MM.1S (cell line): ENCODE measurements around the gene OSBPL5.

Experiments used
- DNase-seq: peaks from one replicate; pipeline ENCODE4 v3.0.0-alpha.2; 2015
- H2AFZ ChIP-seq: fragments of 300-600 bp; sonication (generic); 2 replicates; pipeline ENCODE4 v1.6.0; 2016; ENCODE audit warnings: antibody characterized with exemption, low read length
- H3F3A ChIP-seq: fragments of 300-600 bp; sonication (generic); 2 replicates; pipeline ENCODE4 v1.6.1; 2016; ENCODE audit warnings: mild to moderate bottlenecking, antibody characterized with exemption, low read length, moderate library complexity, mixed read lengths; ENCODE audit not compliant: insufficient read depth
- H3K27ac ChIP-seq: fragments of 300-600 bp; sonication (generic); 2 replicates; pipeline ENCODE4 v1.5.1; 2016; ENCODE audit warnings: mild to moderate bottlenecking, low read length
- H3K27me3 ChIP-seq: fragments of 300-600 bp; sonication (generic); replicated peaks from 2 replicates; pipeline ENCODE4 v1.6.0; 2016; ENCODE audit warnings: low read length; ENCODE audit not compliant: insufficient read depth
- H3K36me3 ChIP-seq: fragments of 300-600 bp; sonication (generic); replicated peaks from 2 replicates; pipeline ENCODE4 v1.6.1; 2016; ENCODE audit warnings: mild to moderate bottlenecking, low read length, mixed read lengths; ENCODE audit not compliant: insufficient read depth
- H3K4me1 ChIP-seq: fragments of 300-600 bp; sonication (generic); 2 replicates; pipeline ENCODE4 v1.6.1; 2016; ENCODE audit warnings: low read length, mixed read lengths
- H3K4me2 ChIP-seq: fragments of 300-600 bp; sonication (generic); 2 replicates; pipeline ENCODE4 v1.6.0; 2016; ENCODE audit warnings: low read depth, low read length
- H3K4me3 ChIP-seq: fragments of 300-600 bp; sonication (generic); 2 replicates; pipeline ENCODE4 v1.5.1; 2016; ENCODE audit warnings: low read length, mixed read lengths
- H3K79me2 ChIP-seq: fragments of 300-600 bp; sonication (generic); 2 replicates; pipeline ENCODE4 v1.6.1; 2016; ENCODE audit warnings: mixed run types, low read length, mixed read lengths
- H3K9ac ChIP-seq: fragments of 300-600 bp; sonication (generic); 2 replicates; pipeline ENCODE4 v1.6.1; 2016; ENCODE audit warnings: low read length, mixed read lengths
- H3K9me2 ChIP-seq: fragments of 300-600 bp; sonication (generic); replicated peaks from 2 replicates; pipeline ENCODE4 v1.6.1; 2016; ENCODE audit warnings: mild to moderate bottlenecking, low read length, mixed read lengths; ENCODE audit not compliant: insufficient read depth
- H3K9me3 ChIP-seq: fragments of 300-600 bp; sonication (generic); replicated peaks from 2 replicates; pipeline ENCODE4 v1.6.1; 2016; ENCODE audit warnings: mild to moderate bottlenecking, low read length, mixed read lengths; ENCODE audit not compliant: insufficient read depth
- H4K20me1 ChIP-seq: fragments of 300-600 bp; sonication (generic); 2 replicates; pipeline ENCODE4 v1.6.1; 2016; ENCODE audit warnings: mild to moderate bottlenecking, low read length, moderate library complexity, mixed read lengths; ENCODE audit not compliant: insufficient read depth
- CTCF ChIP-seq: fragments of 300-600 bp; sonication (generic); IDR thresholded peaks from 2 replicates; pipeline ENCODE4 v1.5.1; 2016; ENCODE audit warnings: antibody characterized with exemption, low read length, mixed read lengths
- EZH2 ChIP-seq: fragments of 300-600 bp; sonication (generic); optimal IDR thresholded peaks from 2 replicates; pipeline ENCODE3; 2017; ENCODE audit warnings: low read depth, mild to moderate bottlenecking, antibody characterized with exemption, low read length, mixed read lengths
- EZH2phosphoT487 ChIP-seq: fragments of 300-600 bp; sonication (generic); IDR thresholded peaks from 2 replicates; pipeline ENCODE4 v1.6.1; 2018; ENCODE audit warnings: antibody characterized with exemption, low read length

Gene OSBPL5

GRCh38 chr11:3171931-3172560, 6.9 kb upstream of the OSBPL5 start:
- no peak for DNase-seq

DNA sequence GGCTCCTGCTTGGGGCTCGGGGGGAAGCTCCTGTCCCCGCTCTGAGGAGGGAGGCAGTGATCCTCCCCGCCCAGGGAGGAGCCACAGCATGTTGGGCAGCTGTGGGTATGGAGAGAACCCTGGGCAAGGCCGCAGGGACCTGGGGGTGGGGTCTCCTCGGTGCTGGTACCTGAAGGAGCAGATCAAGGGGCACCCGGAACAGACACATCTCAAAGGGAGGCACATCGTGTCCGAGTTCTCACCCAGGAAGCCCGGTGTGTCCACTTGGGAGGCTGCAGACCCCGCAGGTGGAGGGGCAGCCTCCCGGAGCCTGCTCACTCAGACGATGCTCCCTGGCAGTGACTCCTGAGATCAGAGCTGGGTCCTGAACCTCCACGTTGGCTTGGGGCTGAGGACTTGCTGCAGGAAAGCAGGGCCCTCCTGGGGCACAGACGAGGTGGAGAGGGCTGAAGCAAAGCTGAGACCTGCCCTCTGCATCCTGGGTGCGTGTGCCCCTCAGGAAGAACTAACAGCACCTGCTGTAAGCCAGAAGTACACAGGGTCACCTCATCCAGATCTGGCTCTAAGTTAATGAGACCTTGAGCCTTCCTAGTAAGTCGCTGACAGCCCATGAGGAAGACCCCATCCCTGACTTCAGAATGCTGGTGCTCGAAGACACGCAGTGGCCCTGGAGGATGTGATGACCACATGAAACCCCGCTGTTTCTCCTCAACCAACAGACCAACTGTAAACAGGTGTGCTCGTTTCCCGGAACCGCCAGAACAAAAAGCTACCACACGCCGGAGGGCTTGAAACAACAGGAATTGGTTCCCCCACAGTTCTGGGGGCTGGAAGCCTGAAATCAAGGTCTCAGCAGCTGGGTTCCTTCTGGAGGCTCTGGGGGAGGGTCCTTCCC, 5.9 kb upstream of the OSBPL5 start:
- H4K20me1 ChIP-seq, result no peaks in the 10 kb centered on the region
- no peak overlapping the region for H3K9ac ChIP-seq
- peaks cover 57% of the 10 kb centered on the region for H3K27me3 ChIP-seq
- H3K9me3 ChIP-seq, result no peaks in the 10 kb centered on the region
- TF ChIP-seq EZH2 (no peak), CTCF (no peak), EZH2phosphoT487 (no peak)
- no peak overlapping the region for H2AFZ ChIP-seq
- H3K4me1 ChIP-seq, result no peaks in the 10 kb centered on the region
- no peaks in the 10 kb centered on the region for H3K79me2 ChIP-seq
- no peaks in the 10 kb centered on the region for H3K36me3 ChIP-seq
- no peaks in the 10 kb centered on the region for H3K9me2 ChIP-seq
- H3K4me2 ChIP-seq, result no peak overlapping the region
- no peak overlapping the region for H3K4me3 ChIP-seq
- H3F3A ChIP-seq, result no peaks in the 10 kb centered on the region
- no peak overlapping the region for H3K27ac ChIP-seq
- no peak for DNase-seq

More at GRCh38 chr11:3171931-3172560, 6.9 kb upstream of the OSBPL5 start:
- TF ChIP-seq EZH2, result no peak
- TF ChIP-seq EZH2phosphoT487, result no peak
- no peak for TF ChIP-seq CTCF
- peaks cover 46% of the 10 kb centered on the region for H3K27me3 ChIP-seq
- H3K27ac ChIP-seq, result no peak overlapping the region
- H4K20me1 ChIP-seq, result no peaks in the 10 kb centered on the region
- no peaks in the 10 kb centered on the region for H3K9me3 ChIP-seq
- H3K9ac ChIP-seq, result no peak overlapping the region
- H3K4me3 ChIP-seq, result no peak overlapping the region
- H3K4me1 ChIP-seq, result no peaks in the 10 kb centered on the region
- no peaks in the 10 kb centered on the region for H3K9me2 ChIP-seq
- no peak overlapping the region for H2AFZ ChIP-seq
- no peaks in the 10 kb centered on the region for H3F3A ChIP-seq
- no peaks in the 10 kb centered on the region for H3K79me2 ChIP-seq
- no peak overlapping the region for H3K4me2 ChIP-seq
- H3K36me3 ChIP-seq, result no peaks in the 10 kb centered on the region

DNA sequence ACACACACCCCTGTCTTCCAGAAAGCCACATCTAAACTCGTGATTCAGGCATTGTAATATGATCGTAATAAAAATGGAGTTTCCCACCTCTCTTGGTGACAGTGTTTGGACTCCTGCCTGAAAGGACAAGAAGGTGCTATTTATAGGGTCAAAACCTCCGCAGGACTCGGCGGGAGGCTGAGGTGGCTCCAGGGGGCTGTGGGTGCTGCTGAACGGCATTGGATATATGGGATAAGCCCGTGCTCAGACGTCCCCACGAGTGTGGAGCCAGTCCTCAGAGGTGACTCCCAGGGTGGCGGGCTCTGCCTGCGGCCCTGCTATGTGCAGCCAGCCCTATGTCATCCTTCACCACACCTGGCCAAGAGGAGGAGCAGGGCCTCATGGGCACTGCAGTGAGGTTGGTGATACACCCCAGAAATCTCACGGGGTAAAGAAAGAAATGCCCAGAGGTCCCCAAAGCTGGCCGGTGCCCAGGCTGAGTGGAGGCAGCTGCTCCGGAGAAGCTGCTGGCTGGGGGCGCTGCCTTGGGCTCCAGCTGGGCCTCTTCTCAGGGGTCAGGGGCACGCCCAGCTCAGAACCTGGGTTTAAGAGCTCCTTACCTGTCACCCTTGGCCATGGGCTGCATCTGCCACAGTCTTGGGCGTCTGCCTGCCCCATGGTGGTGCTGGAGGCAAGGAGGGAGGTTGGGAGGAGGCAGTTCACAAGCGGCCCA, 5.1 kb upstream of the OSBPL5 start:
- no peak for TF ChIP-seq EZH2
- TF ChIP-seq CTCF, result no peak
- TF ChIP-seq EZH2phosphoT487, result no peak
- no peaks in the 10 kb centered on the region for H3K9me3 ChIP-seq
- peak overlapping the region; percentile 49 for H3K4me2 ChIP-seq
- H4K20me1 ChIP-seq, result no peaks in the 10 kb centered on the region
- H3K4me1 ChIP-seq, result no peaks in the 10 kb centered on the region
- peaks cover 63% of the 10 kb centered on the region for H3K27me3 ChIP-seq
- DNase-seq, result no peak
- H3K4me3 ChIP-seq, result no peak overlapping the region
- H2AFZ ChIP-seq, result no peak overlapping the region
- H3K9me2 ChIP-seq, result no peaks in the 10 kb centered on the region
- no peaks in the 10 kb centered on the region for H3K79me2 ChIP-seq
- no peak overlapping the region for H3K27ac ChIP-seq
- H3K36me3 ChIP-seq, result no peaks in the 10 kb centered on the region
- H3F3A ChIP-seq, result no peaks in the 10 kb centered on the region
- H3K9ac ChIP-seq, result no peak overlapping the region
